Progenitor cell of endocrine pancreas (in vitro differentiated cells): ENCODE measurements around the gene GUCY2D. TPM values are rescaled to one million over a fixed set of nuclear protein-coding genes. Genes with fewer than 3 reads are reported as not detected.
A peak's percentile ranks its signal among the peaks of the same experiment; 100 is the strongest.

Experiments used
- DNase-seq: peaks from one replicate; pipeline ENCODE4 v3.0.0; 2021; ENCODE audit warnings: low spot score; ENCODE audit not compliant: unreplicated experiment
- H3K27ac Mint-ChIP-seq: 2 replicates; pipeline ENCODE4 v1.8.0; 2021; ENCODE audit warnings: mild to moderate bottlenecking, moderate library complexity, mixed read lengths
- H3K27me3 Mint-ChIP-seq: 2 replicates; pipeline ENCODE4 v1.8.0; 2021; ENCODE audit warnings: mixed read lengths
- H3K36me3 Mint-ChIP-seq: 2 replicates; pipeline ENCODE4 v1.8.0; 2022; ENCODE audit warnings: mixed read lengths; ENCODE audit not compliant: insufficient read depth
- H3K4me1 Mint-ChIP-seq: 2 replicates; pipeline ENCODE4 v1.8.0; 2021; ENCODE audit warnings: low read depth, mixed read lengths
- H3K4me3 Mint-ChIP-seq: 2 replicates; pipeline ENCODE4 v1.8.0; 2021; ENCODE audit warnings: low read depth, mild to moderate bottlenecking, moderate library complexity, mixed read lengths
- H3K9me3 Mint-ChIP-seq: 2 replicates; pipeline ENCODE4 v1.8.0; 2021; ENCODE audit warnings: low read depth, mixed read lengths
- total RNA-seq: library from RNA; stranded (reverse); gene quantifications from 2 replicates; pipeline ENCODE4 v1.2.1, GENCODE V29; 2021
- TF ChIP-seq, protein P1 (sequence below): fragments of 200-600 bp; sonication (generic); IDR thresholded peaks from one replicate; pipeline ENCODE4 v1.5.0; 2021; ENCODE audit warnings: antibody characterized with exemption, mild to moderate bottlenecking; ENCODE audit not compliant: unreplicated experiment

The GUCY2D gene
- total RNA-seq, 1 donor from 2014 or later, result not detected

DNA sequence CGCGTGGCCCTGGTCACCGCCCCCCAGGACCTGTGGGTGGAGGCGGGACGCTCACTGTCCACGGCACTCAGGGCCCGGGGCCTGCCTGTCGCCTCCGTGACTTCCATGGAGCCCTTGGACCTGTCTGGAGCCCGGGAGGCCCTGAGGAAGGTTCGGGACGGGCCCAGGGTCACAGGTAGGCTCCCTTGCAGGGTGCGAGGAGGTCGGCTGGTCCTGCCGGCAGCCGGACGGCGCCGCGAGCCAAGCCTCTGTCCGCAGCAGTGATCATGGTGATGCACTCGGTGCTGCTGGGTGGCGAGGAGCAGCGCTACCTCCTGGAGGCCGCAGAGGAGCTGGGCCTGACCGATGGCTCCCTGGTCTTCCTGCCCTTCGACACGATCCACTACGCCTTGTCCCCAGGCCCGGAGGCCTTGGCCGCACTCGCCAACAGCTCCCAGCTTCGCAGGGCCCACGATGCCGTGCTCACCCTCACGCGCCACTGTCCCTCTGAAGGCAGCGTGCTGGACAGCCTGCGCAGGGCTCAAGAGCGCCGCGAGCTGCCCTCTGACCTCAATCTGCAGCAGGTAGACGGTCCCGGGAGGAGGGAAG lies 1.3 kb downstream of the GUCY2D start:
- no peak overlapping the region for H3K27ac Mint-ChIP-seq
- peaks cover 68% of the 10 kb centered on the region for H3K27me3 Mint-ChIP-seq
- H3K36me3 Mint-ChIP-seq, result no peaks in the 10 kb centered on the region
- no peaks in the 10 kb centered on the region for H3K9me3 Mint-ChIP-seq
- TF ChIP-seq, protein P1, sequence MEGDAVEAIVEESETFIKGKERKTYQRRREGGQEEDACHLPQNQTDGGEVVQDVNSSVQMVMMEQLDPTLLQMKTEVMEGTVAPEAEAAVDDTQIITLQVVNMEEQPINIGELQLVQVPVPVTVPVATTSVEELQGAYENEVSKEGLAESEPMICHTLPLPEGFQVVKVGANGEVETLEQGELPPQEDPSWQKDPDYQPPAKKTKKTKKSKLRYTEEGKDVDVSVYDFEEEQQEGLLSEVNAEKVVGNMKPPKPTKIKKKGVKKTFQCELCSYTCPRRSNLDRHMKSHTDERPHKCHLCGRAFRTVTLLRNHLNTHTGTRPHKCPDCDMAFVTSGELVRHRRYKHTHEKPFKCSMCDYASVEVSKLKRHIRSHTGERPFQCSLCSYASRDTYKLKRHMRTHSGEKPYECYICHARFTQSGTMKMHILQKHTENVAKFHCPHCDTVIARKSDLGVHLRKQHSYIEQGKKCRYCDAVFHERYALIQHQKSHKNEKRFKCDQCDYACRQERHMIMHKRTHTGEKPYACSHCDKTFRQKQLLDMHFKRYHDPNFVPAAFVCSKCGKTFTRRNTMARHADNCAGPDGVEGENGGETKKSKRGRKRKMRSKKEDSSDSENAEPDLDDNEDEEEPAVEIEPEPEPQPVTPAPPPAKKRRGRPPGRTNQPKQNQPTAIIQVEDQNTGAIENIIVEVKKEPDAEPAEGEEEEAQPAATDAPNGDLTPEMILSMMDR, result no peak
- H3K4me3 Mint-ChIP-seq, result peak overlapping the region; percentile 16
- DNase-seq, result no peak
- no peaks in the 10 kb centered on the region for H3K4me1 Mint-ChIP-seq

DNA sequence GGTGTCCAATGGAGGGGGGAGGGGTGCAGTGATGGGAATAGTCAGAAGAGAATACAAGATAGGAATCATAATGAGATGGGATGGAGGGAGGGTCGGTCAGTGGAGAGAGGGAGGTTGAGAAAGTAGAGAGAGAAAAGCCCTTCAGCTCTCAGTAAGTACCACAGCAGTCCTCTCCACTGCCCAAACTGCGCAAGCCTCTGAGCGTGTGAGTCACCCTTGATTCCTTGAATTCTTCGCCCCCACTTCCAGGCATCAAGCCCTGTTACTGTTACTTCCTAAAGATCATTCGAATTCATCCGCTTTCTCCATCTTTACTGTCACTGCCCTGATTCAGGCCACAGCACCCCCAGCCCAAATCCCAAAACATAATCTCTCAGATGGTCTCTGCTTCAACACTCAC lies 2.5 kb downstream of the GUCY2D start:
- TF ChIP-seq, protein P1, result no peak
- no peaks in the 10 kb centered on the region for H3K4me1 Mint-ChIP-seq
- H3K4me3 Mint-ChIP-seq, result no peak overlapping the region
- no peaks in the 10 kb centered on the region for H3K9me3 Mint-ChIP-seq
- DNase-seq, result no peak
- H3K27ac Mint-ChIP-seq, result no peak overlapping the region
- H3K27me3 Mint-ChIP-seq, result peaks cover 72% of the 10 kb centered on the region
- H3K36me3 Mint-ChIP-seq, result no peaks in the 10 kb centered on the region

DNA sequence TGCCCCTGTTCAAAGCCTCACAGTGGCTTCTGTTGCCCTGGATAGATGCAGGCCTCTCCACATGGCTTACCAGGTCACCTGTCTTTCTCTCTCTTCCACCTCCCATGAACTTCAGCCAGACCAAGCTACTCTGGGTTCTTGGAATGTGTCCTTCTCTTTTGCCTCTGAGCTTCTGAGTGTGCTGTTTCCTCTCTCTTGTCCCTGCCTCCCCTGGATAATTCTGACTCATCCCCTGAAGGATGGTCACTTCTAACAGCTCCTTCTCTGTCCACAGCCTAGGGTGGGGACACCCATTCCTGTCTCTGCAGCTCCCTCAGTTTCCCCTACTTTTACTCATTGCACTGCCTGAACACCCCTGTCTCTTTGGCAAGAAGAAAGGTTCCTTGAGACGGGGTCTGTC lies 2.9 kb downstream of the GUCY2D start:
- H3K9me3 Mint-ChIP-seq, result no peaks in the 10 kb centered on the region
- TF ChIP-seq, protein P1, result no peak
- no peak for DNase-seq
- no peaks in the 10 kb centered on the region for H3K4me1 Mint-ChIP-seq
- H3K4me3 Mint-ChIP-seq, result no peak overlapping the region
- no peaks in the 10 kb centered on the region for H3K36me3 Mint-ChIP-seq
- peaks cover 74% of the 10 kb centered on the region for H3K27me3 Mint-ChIP-seq
- no peak overlapping the region for H3K27ac Mint-ChIP-seq

DNA sequence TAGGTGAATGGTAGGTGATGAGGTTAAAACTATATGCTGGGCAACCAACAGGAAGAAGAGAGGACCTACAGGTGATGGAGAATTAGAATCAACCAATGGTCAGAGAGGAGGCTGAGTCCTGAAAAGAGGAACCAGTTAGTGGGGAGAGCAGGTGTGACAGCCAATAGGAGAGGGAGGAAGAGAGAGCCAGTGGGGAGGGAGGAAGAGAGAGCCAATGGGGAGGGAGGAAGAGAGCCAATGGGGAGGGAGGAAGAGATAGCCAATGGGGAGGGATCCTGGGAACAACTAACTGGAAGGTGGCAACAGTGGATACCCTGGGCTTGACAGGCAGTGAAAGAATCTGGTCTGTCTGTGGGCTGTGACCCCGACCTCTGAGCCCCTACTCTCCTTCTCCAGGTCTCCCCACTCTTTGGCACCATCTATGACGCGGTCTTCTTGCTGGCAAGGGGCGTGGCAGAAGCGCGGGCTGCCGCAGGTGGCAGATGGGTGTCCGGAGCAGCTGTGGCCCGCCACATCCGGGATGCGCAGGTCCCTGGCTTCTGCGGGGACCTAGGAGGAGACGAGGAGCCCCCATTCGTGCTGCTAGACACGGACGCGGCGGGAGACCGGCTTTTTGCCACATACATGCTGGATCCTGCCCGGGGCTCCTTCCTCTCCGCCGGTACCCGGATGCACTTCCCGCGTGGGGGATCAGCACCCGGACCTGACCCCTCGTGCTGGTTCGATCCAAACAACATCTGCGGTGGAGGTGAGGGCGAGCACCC lies 3.7 kb downstream of the GUCY2D start:
- Mint-ChIP-seq H3K27ac (no peak overlapping the region), H3K36me3 (no peaks in the 10 kb centered on the region), H3K4me3 (no peak overlapping the region), H3K4me1 (no peaks in the 10 kb centered on the region), H3K27me3 (peaks cover 67% of the 10 kb centered on the region), H3K9me3 (no peaks in the 10 kb centered on the region)
- TF ChIP-seq, protein P1, result no peak
- no peak for DNase-seq

DNA sequence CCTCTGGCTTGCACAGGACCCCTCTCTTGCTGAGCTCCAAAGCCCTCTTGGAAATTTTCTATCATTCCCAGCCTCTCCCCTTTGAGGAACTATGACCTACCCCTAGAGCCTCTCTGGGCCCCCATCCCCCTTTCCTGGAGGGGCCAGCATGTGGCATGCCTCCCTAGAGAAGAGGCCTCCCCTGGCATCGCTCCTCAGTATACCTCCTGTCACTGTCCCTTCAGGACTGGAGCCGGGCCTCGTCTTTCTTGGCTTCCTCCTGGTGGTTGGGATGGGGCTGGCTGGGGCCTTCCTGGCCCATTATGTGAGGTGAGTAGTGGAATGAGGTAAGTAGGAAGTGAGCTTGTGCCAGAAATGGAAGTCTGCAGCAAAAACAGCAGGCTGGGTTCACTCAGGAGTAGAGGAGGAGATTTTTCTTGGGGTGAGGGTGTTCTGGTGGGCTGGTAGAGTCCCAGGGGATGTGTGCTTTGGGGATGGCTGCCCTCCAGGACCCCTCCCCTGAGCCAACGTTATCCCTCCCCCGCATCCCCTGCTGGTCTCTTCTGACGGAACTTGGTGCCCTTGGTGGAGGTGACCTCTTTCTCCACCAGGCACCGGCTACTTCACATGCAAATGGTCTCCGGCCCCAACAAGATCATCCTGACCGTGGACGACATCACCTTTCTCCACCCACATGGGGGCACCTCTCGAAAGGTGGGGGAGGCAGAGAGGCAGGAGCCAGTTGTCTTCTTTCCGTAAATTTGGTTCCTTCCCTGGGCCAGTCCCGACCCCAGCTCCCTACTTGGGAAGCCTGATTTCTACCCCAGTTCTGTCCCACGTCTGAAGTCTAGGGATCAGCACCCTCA lies 4.6 kb downstream of the GUCY2D start:
- Mint-ChIP-seq H3K36me3 (no peaks in the 10 kb centered on the region), H3K27me3 (peaks cover 65% of the 10 kb centered on the region), H3K27ac (no peak overlapping the region), H3K4me1 (no peaks in the 10 kb centered on the region), H3K4me3 (no peak overlapping the region), H3K9me3 (no peaks in the 10 kb centered on the region)
- no peak for DNase-seq
- TF ChIP-seq, protein P1, result no peak
